ENCODE measurements around the gene TOGARAM1.

TOGARAM1 gene

GRCh38 chr14:45041641-45042040 is 79.7 kb downstream of the TOGARAM1 start:
- H3K4me1 Mint-ChIP-seq (ENCODE audit: low read depth): no peaks in the 10 kb centered on the region
- no peak overlapping the region for H3K27ac Mint-ChIP-seq
- no peak overlapping the region for H3K4me3 Mint-ChIP-seq
- H3K27me3 Mint-ChIP-seq: no peaks in the 10 kb centered on the region
- H3K36me3 Mint-ChIP-seq (ENCODE audit: low read depth): peaks cover 31% of the 10 kb centered on the region
- no peaks in the 10 kb centered on the region for H3K9me3 Mint-ChIP-seq

- Mint-ChIP-seq H3K4me1 (ENCODE audit: low read depth) (no peaks in the 10 kb centered on the region), H3K27ac (no peak overlapping the region), H3K4me3 (no peak overlapping the region), H3K36me3 (ENCODE audit: low read depth) (peaks cover 23% of the 10 kb centered on the region), H3K9me3 (no peaks in the 10 kb centered on the region), H3K27me3 (no peaks in the 10 kb centered on the region)
Measured at GRCh38 chr14:45044638-45045037, 82.6 kb downstream of the TOGARAM1 start.

DNA sequence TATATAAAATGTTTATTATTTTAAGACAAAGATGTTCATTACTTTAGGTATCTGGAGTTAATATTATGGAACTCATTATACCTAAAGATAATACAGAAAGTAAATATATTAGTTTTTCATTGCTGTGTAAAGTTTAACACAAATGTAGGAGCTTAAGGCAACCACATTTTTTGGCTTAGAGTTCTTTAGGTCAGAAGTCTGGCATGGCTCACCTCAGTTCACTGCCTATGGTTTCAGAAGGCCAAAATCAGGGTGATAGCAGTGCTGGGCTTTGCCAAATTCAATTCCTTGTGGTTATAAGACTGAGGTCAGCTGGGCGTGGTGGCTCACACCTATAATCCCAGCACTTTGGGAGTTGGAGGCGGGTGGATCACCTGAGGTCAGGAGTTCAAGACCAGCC is 86.4 kb downstream of the TOGARAM1 start:
- Mint-ChIP-seq H3K4me1 (ENCODE audit: low read depth) (no peaks in the 10 kb centered on the region), H3K4me3 (no peak overlapping the region), H3K9me3 (no peaks in the 10 kb centered on the region), H3K27me3 (no peaks in the 10 kb centered on the region), H3K36me3 (ENCODE audit: low read depth) (peaks cover 14% of the 10 kb centered on the region), H3K27ac (no peak overlapping the region)

GRCh38 chr14:45051180-45051579 is 89.2 kb downstream of the TOGARAM1 start:
- Mint-ChIP-seq H3K36me3 (ENCODE audit: low read depth) (peaks cover 20% of the 10 kb centered on the region), H3K4me3 (no peak overlapping the region), H3K27me3 (no peaks in the 10 kb centered on the region), H3K27ac (no peak overlapping the region), H3K4me1 (ENCODE audit: low read depth) (no peaks in the 10 kb centered on the region), H3K9me3 (no peaks in the 10 kb centered on the region)

GRCh38 chr14:45051896-45052295 is 89.9 kb downstream of the TOGARAM1 start:
- Mint-ChIP-seq H3K27ac (no peak overlapping the region), H3K27me3 (no peaks in the 10 kb centered on the region), H3K36me3 (ENCODE audit: low read depth) (peaks cover 20% of the 10 kb centered on the region), H3K4me3 (no peak overlapping the region), H3K4me1 (ENCODE audit: low read depth) (no peaks in the 10 kb centered on the region), H3K9me3 (no peaks in the 10 kb centered on the region)

GRCh38 chr14:45057349-45057748 is 95.4 kb downstream of the TOGARAM1 start:
- H3K27ac Mint-ChIP-seq: no peak overlapping the region
- H3K9me3 Mint-ChIP-seq: no peaks in the 10 kb centered on the region
- no peaks in the 10 kb centered on the region for H3K4me1 Mint-ChIP-seq (ENCODE audit: low read depth)
- H3K27me3 Mint-ChIP-seq: no peaks in the 10 kb centered on the region
- H3K36me3 Mint-ChIP-seq (ENCODE audit: low read depth): peaks cover 39% of the 10 kb centered on the region
- no peak overlapping the region for H3K4me3 Mint-ChIP-seq

DNA sequence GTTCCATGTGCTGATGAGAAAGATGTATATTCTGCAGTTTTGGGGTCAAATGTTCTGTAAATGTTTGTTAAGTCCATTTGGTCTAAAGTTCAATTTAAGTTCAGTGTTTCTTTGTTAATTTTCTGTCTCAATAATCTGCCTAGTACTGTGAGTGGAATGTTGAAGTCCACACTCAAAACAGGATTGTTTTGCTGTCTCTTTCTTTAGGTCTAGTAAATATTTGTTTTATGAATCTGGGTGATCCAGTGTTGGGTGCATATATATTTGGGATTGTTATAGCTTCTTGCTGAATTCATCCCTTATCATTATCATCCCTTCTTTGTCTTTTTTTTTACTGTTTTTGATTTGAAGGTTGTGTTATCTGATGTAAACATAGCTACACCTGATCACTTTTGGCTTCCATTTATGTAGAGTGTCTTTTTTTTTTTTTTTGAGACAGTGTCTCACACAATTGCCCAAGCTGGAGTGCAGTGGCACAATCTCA is 95.9 kb downstream of the TOGARAM1 start:
- H3K4me1 Mint-ChIP-seq (ENCODE audit: low read depth): no peaks in the 10 kb centered on the region
- no peak overlapping the region for H3K4me3 Mint-ChIP-seq
- peaks cover 40% of the 10 kb centered on the region for H3K36me3 Mint-ChIP-seq (ENCODE audit: low read depth)
- H3K27ac Mint-ChIP-seq: no peak overlapping the region
- H3K27me3 Mint-ChIP-seq: no peaks in the 10 kb centered on the region
- no peaks in the 10 kb centered on the region for H3K9me3 Mint-ChIP-seq

DNA sequence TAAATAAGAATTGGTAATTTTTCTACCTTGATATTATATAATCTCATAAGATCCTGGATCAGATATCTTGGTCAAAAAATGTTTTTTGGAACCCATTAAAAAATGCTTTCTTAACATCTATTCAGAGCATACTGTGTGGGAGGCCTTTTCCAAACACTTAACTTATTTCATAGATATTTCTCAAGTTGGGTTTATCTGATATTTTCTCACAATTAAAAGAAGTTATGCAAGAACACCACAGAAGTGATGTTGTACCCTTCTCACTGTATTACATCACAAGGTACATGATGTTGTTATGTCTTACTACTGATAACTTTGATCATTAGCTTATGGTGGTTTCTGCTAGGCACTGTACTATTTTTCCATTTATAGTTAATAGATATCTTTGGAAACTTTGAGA is 98.6 kb downstream of the TOGARAM1 start:
- Mint-ChIP-seq H3K27me3 (no peaks in the 10 kb centered on the region), H3K4me1 (ENCODE audit: low read depth) (no peaks in the 10 kb centered on the region), H3K36me3 (ENCODE audit: low read depth) (peaks cover 41% of the 10 kb centered on the region), H3K27ac (no peak overlapping the region), H3K4me3 (no peak overlapping the region), H3K9me3 (no peaks in the 10 kb centered on the region)

DNA sequence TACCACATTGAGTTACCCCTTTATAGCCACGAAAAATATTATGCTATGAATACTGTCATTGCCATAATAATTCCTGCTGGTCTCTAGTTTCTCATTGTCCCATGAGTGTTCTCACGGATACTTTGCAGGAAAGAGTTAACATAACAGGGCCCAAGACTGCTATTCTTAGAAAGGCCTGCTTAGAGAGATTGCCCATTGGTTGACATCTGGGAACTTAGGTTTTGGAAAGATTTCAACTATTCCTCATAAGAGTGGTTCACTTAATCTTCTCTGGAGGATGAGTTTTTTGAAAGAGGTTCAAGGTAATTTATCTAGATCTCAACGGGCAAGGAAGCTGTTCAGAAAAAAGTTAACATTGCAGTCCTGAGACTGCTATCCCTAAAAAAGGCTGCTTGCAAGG is 103.5 kb downstream of the TOGARAM1 start:
- no peak overlapping the region for H3K4me3 Mint-ChIP-seq
- no peaks in the 10 kb centered on the region for H3K27me3 Mint-ChIP-seq
- H3K4me1 Mint-ChIP-seq (ENCODE audit: low read depth): no peaks in the 10 kb centered on the region
- H3K9me3 Mint-ChIP-seq: no peaks in the 10 kb centered on the region
- peaks cover 22% of the 10 kb centered on the region for H3K36me3 Mint-ChIP-seq (ENCODE audit: low read depth)
- H3K27ac Mint-ChIP-seq: no peak overlapping the region

DNA sequence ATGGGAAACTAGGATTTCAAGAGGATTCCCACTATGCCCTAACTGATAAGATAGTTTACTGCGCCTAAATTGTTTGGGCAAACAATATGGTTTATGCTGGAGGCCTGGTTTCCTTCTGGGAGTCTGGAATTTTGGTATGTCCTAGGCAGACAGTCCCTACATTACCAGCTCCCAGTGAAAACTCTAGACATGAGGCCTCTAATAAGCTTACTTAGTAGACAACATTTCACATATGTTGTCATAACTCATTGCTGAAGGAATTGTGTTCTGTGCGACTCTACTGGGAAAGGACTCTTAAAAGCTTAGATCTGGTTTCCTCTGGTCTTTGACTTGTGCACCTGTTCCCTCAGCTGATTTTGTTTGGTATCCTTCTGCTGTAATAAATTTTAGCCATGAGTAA is 104.0 kb downstream of the TOGARAM1 start:
- Mint-ChIP-seq H3K36me3 (ENCODE audit: low read depth) (peaks cover 22% of the 10 kb centered on the region), H3K4me1 (ENCODE audit: low read depth) (no peaks in the 10 kb centered on the region), H3K4me3 (no peak overlapping the region), H3K27me3 (no peaks in the 10 kb centered on the region), H3K27ac (no peak overlapping the region), H3K9me3 (no peaks in the 10 kb centered on the region)

- H3K27me3 Mint-ChIP-seq: no peaks in the 10 kb centered on the region
- H3K27ac Mint-ChIP-seq: no peak overlapping the region
- no peak overlapping the region for H3K4me3 Mint-ChIP-seq
- no peaks in the 10 kb centered on the region for H3K9me3 Mint-ChIP-seq
- H3K36me3 Mint-ChIP-seq (ENCODE audit: low read depth): peaks cover 22% of the 10 kb centered on the region
- H3K4me1 Mint-ChIP-seq (ENCODE audit: low read depth): no peaks in the 10 kb centered on the region
Measured at GRCh38 chr14:45066667-45067066, 104.7 kb downstream of the TOGARAM1 start.

DNA sequence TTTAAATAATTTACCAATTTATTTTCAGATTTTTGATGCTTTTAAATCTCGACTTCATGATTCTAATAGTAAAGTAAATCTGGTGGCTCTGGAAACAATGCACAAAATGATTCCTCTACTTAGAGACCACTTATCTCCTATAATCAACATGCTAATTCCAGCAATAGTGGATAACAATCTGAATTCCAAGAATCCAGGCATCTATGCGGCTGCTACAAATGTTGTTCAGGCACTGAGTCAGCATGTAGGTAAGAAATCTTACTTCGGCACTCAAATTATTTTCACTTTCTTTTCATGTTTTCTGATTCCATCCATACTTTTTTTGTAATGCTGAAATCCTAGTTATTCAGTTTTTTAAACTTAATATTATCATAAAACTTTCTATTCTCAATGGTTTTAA is 106.4 kb downstream of the TOGARAM1 start:
- Mint-ChIP-seq H3K4me3 (no peak overlapping the region), H3K4me1 (ENCODE audit: low read depth) (no peaks in the 10 kb centered on the region), H3K27ac (no peak overlapping the region), H3K36me3 (ENCODE audit: low read depth) (peaks cover 17% of the 10 kb centered on the region), H3K27me3 (no peaks in the 10 kb centered on the region), H3K9me3 (no peaks in the 10 kb centered on the region)

DNA sequence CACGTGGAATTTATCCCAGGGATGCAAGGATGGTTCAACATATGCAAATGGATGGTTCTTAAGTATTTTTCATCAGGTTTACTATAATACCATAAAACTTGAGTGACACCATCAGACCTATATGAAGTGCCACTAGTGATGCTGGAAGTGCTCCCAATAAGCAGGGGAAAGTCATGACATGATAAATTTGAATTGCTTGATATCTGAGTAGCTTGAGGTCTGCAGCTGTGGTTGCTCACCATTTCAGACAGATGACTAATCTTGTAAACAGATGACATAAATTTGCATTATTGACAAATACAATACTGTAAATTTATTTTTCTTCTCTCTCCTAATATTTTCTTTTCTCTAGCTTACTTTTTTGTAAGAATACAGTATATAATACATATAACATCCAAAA is 108.2 kb downstream of the TOGARAM1 start:
- H3K4me1 Mint-ChIP-seq (ENCODE audit: low read depth): no peaks in the 10 kb centered on the region
- H3K4me3 Mint-ChIP-seq: no peak overlapping the region
- no peak overlapping the region for H3K27ac Mint-ChIP-seq
- no peaks in the 10 kb centered on the region for H3K9me3 Mint-ChIP-seq
- H3K36me3 Mint-ChIP-seq (ENCODE audit: low read depth): peaks cover 13% of the 10 kb centered on the region
- H3K27me3 Mint-ChIP-seq: no peaks in the 10 kb centered on the region

- Mint-ChIP-seq H3K27ac (no peak overlapping the region), H3K4me1 (ENCODE audit: low read depth) (no peaks in the 10 kb centered on the region), H3K27me3 (no peaks in the 10 kb centered on the region), H3K9me3 (no peaks in the 10 kb centered on the region), H3K4me3 (no peak overlapping the region), H3K36me3 (ENCODE audit: low read depth) (peaks cover 18% of the 10 kb centered on the region)
Measured at GRCh38 chr14:45072126-45072525, 110.1 kb downstream of the TOGARAM1 start.

DNA sequence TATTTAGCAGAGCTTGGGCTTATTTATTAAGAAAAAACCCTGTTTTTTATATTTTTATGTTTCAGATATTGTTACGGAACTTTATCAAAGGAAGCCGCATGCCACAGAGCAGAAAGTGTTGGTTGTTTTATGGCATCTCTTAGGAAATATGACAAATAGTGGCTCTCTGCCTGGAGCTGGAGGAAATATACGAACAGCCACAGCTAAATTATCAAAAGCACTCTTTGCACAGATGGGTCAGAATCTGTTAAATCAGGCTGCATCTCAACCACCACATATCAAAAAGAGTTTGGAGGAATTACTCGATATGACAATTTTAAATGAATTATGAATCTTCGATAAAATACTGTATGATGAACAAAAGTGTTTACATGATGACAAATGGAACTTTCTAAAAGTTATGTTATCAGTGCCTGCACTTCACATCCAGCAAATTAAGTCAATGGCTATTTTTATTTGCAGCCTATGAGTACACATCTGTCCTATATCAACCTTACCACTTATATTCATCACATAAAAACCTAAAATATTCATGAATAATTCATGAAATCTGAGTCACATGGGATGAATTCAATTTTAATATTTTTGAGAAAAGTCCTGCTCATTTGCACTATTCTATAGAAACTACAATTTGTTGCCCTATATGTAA is 111.4 kb downstream of the TOGARAM1 start:
- Mint-ChIP-seq H3K27me3 (no peaks in the 10 kb centered on the region), H3K36me3 (ENCODE audit: low read depth) (peaks cover 18% of the 10 kb centered on the region), H3K9me3 (no peaks in the 10 kb centered on the region), H3K4me3 (no peak overlapping the region), H3K4me1 (ENCODE audit: low read depth) (no peaks in the 10 kb centered on the region), H3K27ac (no peak overlapping the region)

GRCh38 chr14:45078323-45078722 is 116.3 kb downstream of the TOGARAM1 start:
- Mint-ChIP-seq H3K36me3 (ENCODE audit: low read depth) (peaks cover 5% of the 10 kb centered on the region), H3K27me3 (no peaks in the 10 kb centered on the region), H3K27ac (no peak overlapping the region), H3K4me1 (ENCODE audit: low read depth) (peaks cover 3% of the 10 kb centered on the region), H3K4me3 (no peak overlapping the region), H3K9me3 (no peaks in the 10 kb centered on the region)
